Tibial nerve (tissue), 4 donors: ENCODE measurements around the gene QSOX2. TPM values are rescaled to one million over a fixed set of nuclear protein-coding genes. Genes with fewer than 3 reads are reported as not detected.
A peak's percentile ranks its signal among the peaks of the same experiment; 100 is the strongest.

Source experiments
- DNase-seq, 2 donors: peaks; one replicate each; pipeline ENCODE4 v3.0.0-alpha.2; 2019; ENCODE audit warnings: low spot score in 2 of 2
- H3K27ac ChIP-seq, 4 donors: fragments of 200-600 bp; sonication (generic) in 3 of 4; one replicate each; pipeline ENCODE4 v1.5.1; 2017 to 2019; ENCODE audit warnings: mild to moderate bottlenecking in 1 of 4
- H3K27me3 ChIP-seq, 2 donors: fragments of 200-600 bp; sonication (generic) in 1 of 2; one replicate each; pipeline versions ENCODE4 v1.5.1 to v1.6.0; 2017 to 2019
- H3K36me3 ChIP-seq, 3 donors: fragments of 200-600 bp; sonication (generic); one replicate each; pipeline ENCODE4 v1.5.1; 2018 to 2019
- H3K4me1 ChIP-seq, 4 donors: fragments of 200-600 bp; sonication (generic) in 3 of 4; one replicate each; pipeline ENCODE4 v1.5.1; 2017 to 2019
- H3K4me3 ChIP-seq, 4 donors: fragments of 200-600 bp; sonication (generic) in 3 of 4; one replicate each; pipeline ENCODE4 v1.5.1; 2017 to 2019; ENCODE audit warnings: mild to moderate bottlenecking in 1 of 4, moderate library complexity in 1 of 4
- H3K9me3 ChIP-seq, 4 donors: fragments of 200-600 bp; sonication (generic) in 3 of 4; one replicate each; pipeline ENCODE4 v1.5.1; 2017 to 2019
- CTCF ChIP-seq, 5 experiments: fragments of 200-600 bp in 3 of 5; fragments of 450-650 bp in 2 of 5; sonication (generic) in 3 of 5; IDR thresholded peaks; one replicate each; pipeline ENCODE4 v1.5.1; 2016 to 2019; ENCODE audit warnings: antibody characterized with exemption in 5 of 5, mild to moderate bottlenecking in 3 of 5, moderate library complexity in 2 of 5
- EP300 ChIP-seq, 2 donors: sonication (generic); formaldehyde crosslinking; IDR thresholded peaks; one replicate each; pipeline ENCODE4 v1.6.1; 2017; ENCODE audit warnings: antibody characterized with exemption in 2 of 2, mild to moderate bottlenecking in 1 of 2
- POLR2A ChIP-seq, 2 donors: fragments of 450-650 bp; IDR thresholded peaks; one replicate each; pipeline ENCODE4 v1.6.1; 2017; ENCODE audit warnings: antibody characterized with exemption in 2 of 2, mild to moderate bottlenecking in 2 of 2, moderate library complexity in 2 of 2
- WGBS, 2 donors: methylation state at CpG; one replicate each; pipeline ENCODE4 v1.1.5; 2018; 5-methylcytosine and 5-hydroxymethylcytosine counted together
- total RNA-seq, 4 donors: library from RNA; depleted of rRNA; stranded (reverse); fragments of >200 nt; gene quantifications; one replicate each; pipeline ENCODE4 v1.1.0, GENCODE V29; 2016

QSOX2 gene
- total RNA-seq, 4 donors from 2014 or later = 10.2 to 16.8 (median 11.8) TPM

GRCh38 chr9:136171801-136172411, 73.7 kb downstream of the QSOX2 start:
- H3K27me3 ChIP-seq = peaks cover 0 to 33% of the 10 kb centered on the region in 2 donors
- DNase-seq = no peak
- 74 to 75% methylated on average over 10 to 11 of the region's 11 CpGs for WGBS, 2 donors

GRCh38 chr9:136171009-136171800, 74.4 kb downstream of the QSOX2 start:
- Histone ChIP-seq H3K4me1 (no peaks in the 10 kb centered on the region), H3K27ac (no peak overlapping the region), H3K27me3 (peaks cover 0 to 33% of the 10 kb centered on the region in 2 donors), H3K4me3 (no peak overlapping the region), H3K36me3 (no peaks in the 10 kb centered on the region), H3K9me3 (peaks cover 0 to 5% (median 0%) of the 10 kb centered on the region in 4 donors)
- DNase-seq = no peak
- TF ChIP-seq POLR2A (IDR thresholded peaks at IDR 0.05) (no peak), EP300 (IDR thresholded peaks at IDR 0.05) (no peak), CTCF (IDR thresholded peaks at IDR 0.05) (no peak)
- WGBS, 2 donors = 30 to 47% methylated on average over 11 to 16 of the region's 16 CpGs

More at GRCh38 chr9:136171801-136172411, 73.7 kb downstream of the QSOX2 start:
- Histone ChIP-seq H3K9me3 (no peaks in the 10 kb centered on the region), H3K27ac (no peak overlapping the region), H3K4me1 (no peaks in the 10 kb centered on the region), H3K36me3 (no peaks in the 10 kb centered on the region), H3K4me3 (no peak overlapping the region)
- no peak for TF ChIP-seq CTCF (IDR thresholded peaks at IDR 0.05)
- no peak for TF ChIP-seq EP300 (IDR thresholded peaks at IDR 0.05)
- TF ChIP-seq POLR2A (IDR thresholded peaks at IDR 0.05) = no peak

- TF ChIP-seq EP300 (IDR thresholded peaks at IDR 0.05) = no peak
- TF ChIP-seq CTCF (IDR thresholded peaks at IDR 0.05) = peak in 4 of 5 experiments; percentile 28 to 55 (median 46)
- TF ChIP-seq POLR2A (IDR thresholded peaks at IDR 0.05) = no peak
- WGBS, 2 donors = 40 to 46% methylated on average over 24 of the region's 28 CpGs
Measured at GRCh38 chr9:136170006-136170901, 75.4 kb downstream of the QSOX2 start.

GRCh38 chr9:136169495-136169894, 76.1 kb downstream of the QSOX2 start:
- no peak for TF ChIP-seq POLR2A (IDR thresholded peaks at IDR 0.05)
- no peak for TF ChIP-seq EP300 (IDR thresholded peaks at IDR 0.05)
- no peak for TF ChIP-seq CTCF (IDR thresholded peaks at IDR 0.05)
- no peaks in the 10 kb centered on the region for H3K36me3 ChIP-seq
- 60 to 61% methylated on average over 6 of the region's 6 CpGs for WGBS, 2 donors
- H3K27me3 ChIP-seq = peaks cover 0 to 33% of the 10 kb centered on the region in 2 donors
- H3K27ac ChIP-seq = no peak overlapping the region
- no peak for DNase-seq
- no peak overlapping the region for H3K4me3 ChIP-seq
- H3K9me3 ChIP-seq = peaks cover 0 to 11% (median 0%) of the 10 kb centered on the region in 4 donors
- H3K4me1 ChIP-seq = no peaks in the 10 kb centered on the region

More at GRCh38 chr9:136170006-136170901, 75.4 kb downstream of the QSOX2 start:
- H3K36me3 ChIP-seq = no peaks in the 10 kb centered on the region
- H3K4me1 ChIP-seq = no peaks in the 10 kb centered on the region
- no peak overlapping the region for H3K27ac ChIP-seq
- DNase-seq = no peak
- peaks cover 0 to 11% (median 0%) of the 10 kb centered on the region in 4 donors for H3K9me3 ChIP-seq
- H3K27me3 ChIP-seq = peaks cover 0 to 33% of the 10 kb centered on the region in 2 donors
- H3K4me3 ChIP-seq = no peak overlapping the region
